ENCODE measurements around the gene WDR49.
"Not testable (repeated sequence)": the region's sequence is repeated elsewhere in the genome, so short reads cannot be mapped to it uniquely, and the experiment has no call there.

WDR49 gene

DNA sequence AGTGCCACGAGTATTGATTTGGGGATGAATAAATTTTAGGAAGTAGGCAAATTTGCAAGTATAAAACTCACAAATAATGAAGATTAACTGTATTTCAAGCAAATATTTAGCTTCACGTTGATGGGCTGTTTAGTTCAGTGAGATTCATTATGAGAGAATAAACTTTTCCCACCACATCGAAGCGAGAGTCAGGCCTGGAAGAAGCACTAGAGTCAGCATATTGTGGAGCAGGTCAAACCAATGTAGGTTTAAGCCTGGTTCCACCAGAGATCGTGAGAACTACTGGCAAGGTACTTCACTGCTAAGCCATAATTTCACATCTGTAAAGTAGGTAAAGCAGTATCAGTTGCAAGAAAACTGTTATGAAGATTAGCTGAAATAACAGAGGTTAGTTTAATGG lies 22.3 kb downstream of the WDR49 start:
- no peaks in the 10 kb centered on the region for H3K27me3 ChIP-seq
- no peak overlapping the region for H3K4me3 ChIP-seq (ENCODE audit: low read depth in 1 of 2, low read length in 1 of 2)
- H3K27ac ChIP-seq, result no peak overlapping the region
- no peaks in the 10 kb centered on the region for H3K36me3 ChIP-seq
- H3K4me1 ChIP-seq (ENCODE audit: control insufficient read depth in 1 of 2, insufficient read depth in 1 of 2, low read depth in 1 of 2, low read length in 1 of 2), result no peaks in the 10 kb centered on the region
- no peaks in the 10 kb centered on the region for H3K9me3 ChIP-seq
- TF ChIP-seq, protein P1, sequence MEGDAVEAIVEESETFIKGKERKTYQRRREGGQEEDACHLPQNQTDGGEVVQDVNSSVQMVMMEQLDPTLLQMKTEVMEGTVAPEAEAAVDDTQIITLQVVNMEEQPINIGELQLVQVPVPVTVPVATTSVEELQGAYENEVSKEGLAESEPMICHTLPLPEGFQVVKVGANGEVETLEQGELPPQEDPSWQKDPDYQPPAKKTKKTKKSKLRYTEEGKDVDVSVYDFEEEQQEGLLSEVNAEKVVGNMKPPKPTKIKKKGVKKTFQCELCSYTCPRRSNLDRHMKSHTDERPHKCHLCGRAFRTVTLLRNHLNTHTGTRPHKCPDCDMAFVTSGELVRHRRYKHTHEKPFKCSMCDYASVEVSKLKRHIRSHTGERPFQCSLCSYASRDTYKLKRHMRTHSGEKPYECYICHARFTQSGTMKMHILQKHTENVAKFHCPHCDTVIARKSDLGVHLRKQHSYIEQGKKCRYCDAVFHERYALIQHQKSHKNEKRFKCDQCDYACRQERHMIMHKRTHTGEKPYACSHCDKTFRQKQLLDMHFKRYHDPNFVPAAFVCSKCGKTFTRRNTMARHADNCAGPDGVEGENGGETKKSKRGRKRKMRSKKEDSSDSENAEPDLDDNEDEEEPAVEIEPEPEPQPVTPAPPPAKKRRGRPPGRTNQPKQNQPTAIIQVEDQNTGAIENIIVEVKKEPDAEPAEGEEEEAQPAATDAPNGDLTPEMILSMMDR (IDR thresholded peaks at IDR 0.05), result no peak

GRCh38 chr3:167626490-167626889 lies 27.3 kb downstream of the WDR49 start:
- Histone ChIP-seq H3K36me3 (no peaks in the 10 kb centered on the region), H3K27me3 (no peaks in the 10 kb centered on the region), H3K9me3 (no peaks in the 10 kb centered on the region), H3K4me3 (ENCODE audit: low read depth in 1 of 2, low read length in 1 of 2) (no peak overlapping the region), H3K27ac (no peak overlapping the region), H3K4me1 (ENCODE audit: control insufficient read depth in 1 of 2, insufficient read depth in 1 of 2, low read depth in 1 of 2, low read length in 1 of 2) (no peaks in the 10 kb centered on the region)
- TF ChIP-seq, protein P1 (IDR thresholded peaks at IDR 0.05), result no peak

- H3K4me3 ChIP-seq (ENCODE audit: low read depth in 1 of 2, low read length in 1 of 2), result no peak overlapping the region
- no peaks in the 10 kb centered on the region for H3K9me3 ChIP-seq
- no peaks in the 10 kb centered on the region for H3K36me3 ChIP-seq
- no peaks in the 10 kb centered on the region for H3K27me3 ChIP-seq
- no peak overlapping the region for H3K27ac ChIP-seq
- H3K4me1 ChIP-seq (ENCODE audit: control insufficient read depth in 1 of 2, insufficient read depth in 1 of 2, low read depth in 1 of 2, low read length in 1 of 2), result no peaks in the 10 kb centered on the region
- TF ChIP-seq, protein P1 (IDR thresholded peaks at IDR 0.05), result no peak
These were observed 38.7 kb downstream of the WDR49 start for GRCh38 chr3:167615030-167615429.

GRCh38 chr3:167614196-167614595 lies 39.5 kb downstream of the WDR49 start:
- H3K9me3 ChIP-seq; H3K36me3 ChIP-seq; H3K27ac ChIP-seq; H3K27me3 ChIP-seq; H3K4me1 ChIP-seq (ENCODE audit: control insufficient read depth in 1 of 2, insufficient read depth in 1 of 2, low read depth in 1 of 2, low read length in 1 of 2); H3K4me3 ChIP-seq (ENCODE audit: low read depth in 1 of 2, low read length in 1 of 2): not testable (repeated sequence)

- Histone ChIP-seq H3K27me3 (no peaks in the 10 kb centered on the region), H3K9me3 (no peaks in the 10 kb centered on the region), H3K4me1 (ENCODE audit: control insufficient read depth in 1 of 2, insufficient read depth in 1 of 2, low read depth in 1 of 2, low read length in 1 of 2) (no peaks in the 10 kb centered on the region), H3K4me3 (ENCODE audit: low read depth in 1 of 2, low read length in 1 of 2) (no peak overlapping the region), H3K27ac (no peak overlapping the region), H3K36me3 (no peaks in the 10 kb centered on the region)
- TF ChIP-seq, protein P1 (IDR thresholded peaks at IDR 0.05), result no peak
These were observed 42.0 kb downstream of the WDR49 start for GRCh38 chr3:167611718-167612117.

DNA sequence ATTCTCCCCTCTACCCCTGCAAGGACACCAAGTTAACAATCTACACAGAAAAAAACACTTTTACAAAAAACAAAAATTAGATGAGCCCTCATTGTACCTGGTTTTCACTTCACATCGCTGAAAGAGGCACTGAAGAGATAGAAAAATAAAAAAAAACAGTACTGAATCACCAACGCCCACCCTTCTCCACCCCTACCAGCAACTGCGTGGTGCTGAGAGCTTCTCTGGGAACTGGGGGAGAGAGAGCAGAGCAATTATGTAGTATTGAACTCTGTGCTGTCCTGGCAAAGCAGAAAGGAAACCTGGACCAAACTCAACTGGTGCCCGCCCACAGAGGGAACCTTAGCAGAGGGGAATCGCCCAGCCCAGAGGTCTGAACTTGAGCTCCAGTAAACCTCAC lies 44.6 kb downstream of the WDR49 start:
- Histone ChIP-seq H3K27me3 (no peaks in the 10 kb centered on the region), H3K4me3 (ENCODE audit: low read depth in 1 of 2, low read length in 1 of 2) (no peak overlapping the region), H3K27ac (no peak overlapping the region), H3K9me3 (no peaks in the 10 kb centered on the region), H3K4me1 (ENCODE audit: control insufficient read depth in 1 of 2, insufficient read depth in 1 of 2, low read depth in 1 of 2, low read length in 1 of 2) (no peaks in the 10 kb centered on the region), H3K36me3 (no peaks in the 10 kb centered on the region)
- TF ChIP-seq, protein P1 (IDR thresholded peaks at IDR 0.05), result no peak
